H7 (cell line): ENCODE results near the gene BCL10. TPM values are rescaled to one million over a fixed set of nuclear protein-coding genes. Genes with fewer than 3 reads are reported as not detected.

Experiments
- DNase-seq: peaks from one replicate; pipeline ENCODE4 v3.0.0; 2012
- H3K27me3 ChIP-seq: 2 replicates; pipeline ENCODE4 v1.6.0; 2011; ENCODE audit warnings: mild to moderate bottlenecking, low read length; ENCODE audit not compliant: control insufficient read depth, insufficient read depth
- H3K36me3 ChIP-seq: replicated peaks from 2 replicates; pipeline ENCODE4 v1.5.1; 2011; ENCODE audit warnings: low read length; ENCODE audit not compliant: control insufficient read depth, insufficient read depth
- H3K4me3 ChIP-seq: 2 replicates; pipeline ENCODE4 v1.5.1; 2011; ENCODE audit warnings: low read depth, mild to moderate bottlenecking, control low read depth, low read length, moderate library complexity; ENCODE audit not compliant: insufficient read depth
- total RNA-seq: library from RNA; depleted of rRNA; stranded (reverse); fragments of >200 nt; shearing (Covaris generic); gene quantifications from 2 replicates; pipeline ENCODE4 v1.2.3, GENCODE V29; 2014

Gene BCL10
- total RNA-seq, 1 experiment from 2014 or later, result 23.0 TPM

DNA sequence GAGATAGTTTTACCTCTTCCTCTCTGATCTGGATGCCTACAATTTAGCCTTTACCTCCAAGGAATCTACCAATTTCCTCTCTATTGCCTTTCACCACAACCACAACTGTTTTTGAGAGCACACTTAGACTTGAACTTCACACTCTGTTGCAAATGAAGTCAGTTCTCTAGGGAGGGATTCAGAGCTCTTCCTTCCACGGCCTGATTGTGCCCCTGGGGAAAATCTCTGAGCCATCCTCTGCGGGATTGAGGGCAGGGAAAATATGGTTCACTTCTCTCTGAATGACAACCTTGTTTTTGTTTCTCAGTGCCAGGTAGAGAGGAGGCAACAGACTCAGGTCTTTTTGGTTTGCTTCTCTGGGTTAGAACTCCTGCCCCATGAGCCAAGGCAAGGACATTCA, 35.4 kb upstream of the BCL10 start:
- no peak for DNase-seq
- Histone ChIP-seq H3K4me3 (no peak overlapping the region), H3K36me3 (no peaks in the 10 kb centered on the region), H3K27me3 (no peaks in the 10 kb centered on the region)

DNA sequence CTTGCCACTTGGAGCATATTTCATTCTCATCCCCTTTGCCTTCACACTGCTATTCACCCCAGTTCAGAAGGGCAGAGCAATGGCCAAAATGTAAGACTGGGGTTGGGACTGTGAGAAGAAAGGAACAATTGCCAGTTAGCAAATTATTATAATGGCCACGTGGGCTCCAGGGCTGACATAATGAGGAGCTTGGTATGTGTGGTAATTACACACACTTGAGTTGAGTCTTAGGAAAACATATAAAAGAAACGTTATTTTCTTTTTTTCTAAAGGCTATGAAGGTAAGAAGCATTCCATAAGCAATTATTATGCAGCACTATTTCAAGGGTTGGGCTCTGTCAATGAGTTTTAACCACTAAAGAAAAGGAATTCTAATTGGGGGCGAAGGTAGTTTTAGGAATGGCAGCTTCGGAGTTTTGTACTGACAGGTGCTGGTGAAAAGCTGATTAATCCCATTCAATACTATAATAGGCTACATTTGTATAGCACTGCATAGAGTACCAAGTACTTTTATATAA, 32.5 kb upstream of the BCL10 start:
- no peaks in the 10 kb centered on the region for H3K27me3 ChIP-seq
- no peak overlapping the region for H3K4me3 ChIP-seq
- DNase-seq, result no peak
- H3K36me3 ChIP-seq, result no peaks in the 10 kb centered on the region

DNA sequence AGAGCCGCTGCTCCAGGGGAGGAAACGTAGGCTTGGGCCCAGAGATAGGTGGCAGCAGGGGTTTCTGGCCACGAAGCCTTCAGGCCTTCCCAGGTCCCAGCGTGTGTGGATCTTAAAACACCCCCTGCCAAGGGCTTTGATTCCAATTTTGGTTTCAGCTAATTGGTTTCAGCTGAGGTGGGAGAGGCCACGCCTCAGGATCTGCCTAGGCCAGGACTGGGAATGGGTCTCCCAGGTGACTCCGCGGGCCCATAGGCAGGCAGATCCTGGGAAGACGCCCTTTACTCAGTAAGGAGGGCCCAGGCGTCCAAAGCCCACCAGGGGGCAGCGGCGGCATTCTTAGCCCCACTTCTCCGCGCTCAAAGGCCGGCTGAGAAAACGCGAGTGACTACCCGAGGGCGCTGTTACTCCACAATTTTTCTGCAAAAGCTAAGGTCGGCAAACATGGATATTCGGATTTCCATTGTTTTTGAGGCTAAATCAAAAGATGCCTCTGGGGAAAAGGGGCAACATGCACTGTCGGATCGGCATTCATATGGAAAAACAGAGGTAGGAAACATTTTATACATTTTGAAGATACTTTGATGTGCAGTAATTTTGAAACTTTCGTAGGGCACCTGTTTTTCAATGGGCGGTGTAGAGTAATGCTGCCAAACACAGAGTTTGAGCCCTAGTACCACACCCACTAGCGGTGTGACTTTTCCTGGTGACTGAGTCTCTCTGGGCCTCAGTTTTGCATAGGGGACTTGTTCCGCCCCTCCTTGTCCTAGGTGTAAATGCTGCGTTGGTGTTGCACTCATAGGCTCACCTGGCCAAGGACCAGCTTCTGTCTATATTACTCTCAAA, 31.8 kb upstream of the BCL10 start:
- peak; percentile 78 for DNase-seq
- Histone ChIP-seq H3K36me3 (no peaks in the 10 kb centered on the region), H3K27me3 (no peaks in the 10 kb centered on the region), H3K4me3 (no peak overlapping the region)

DNA sequence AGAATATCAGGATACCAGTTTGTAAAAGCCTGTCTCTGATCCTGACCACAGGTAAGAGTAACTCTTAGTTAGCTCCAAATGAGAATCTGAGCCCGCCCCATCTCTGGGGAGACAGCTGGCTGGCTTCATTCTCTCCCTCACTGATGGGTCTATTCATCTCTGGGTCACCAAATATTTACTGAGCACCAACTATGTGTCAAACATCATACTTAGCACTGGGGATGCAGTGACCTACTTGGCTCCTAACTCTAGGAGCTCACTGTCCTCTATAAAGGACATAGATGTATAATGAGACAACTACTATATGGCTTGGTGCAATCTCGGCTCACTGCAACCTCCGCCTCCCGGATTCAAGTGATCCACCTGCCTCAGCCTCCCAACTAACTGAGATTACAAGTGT, 29.8 kb upstream of the BCL10 start:
- H3K4me3 ChIP-seq, result no peak overlapping the region
- DNase-seq, result no peak
- no peaks in the 10 kb centered on the region for H3K27me3 ChIP-seq
- H3K36me3 ChIP-seq, result no peaks in the 10 kb centered on the region

DNA sequence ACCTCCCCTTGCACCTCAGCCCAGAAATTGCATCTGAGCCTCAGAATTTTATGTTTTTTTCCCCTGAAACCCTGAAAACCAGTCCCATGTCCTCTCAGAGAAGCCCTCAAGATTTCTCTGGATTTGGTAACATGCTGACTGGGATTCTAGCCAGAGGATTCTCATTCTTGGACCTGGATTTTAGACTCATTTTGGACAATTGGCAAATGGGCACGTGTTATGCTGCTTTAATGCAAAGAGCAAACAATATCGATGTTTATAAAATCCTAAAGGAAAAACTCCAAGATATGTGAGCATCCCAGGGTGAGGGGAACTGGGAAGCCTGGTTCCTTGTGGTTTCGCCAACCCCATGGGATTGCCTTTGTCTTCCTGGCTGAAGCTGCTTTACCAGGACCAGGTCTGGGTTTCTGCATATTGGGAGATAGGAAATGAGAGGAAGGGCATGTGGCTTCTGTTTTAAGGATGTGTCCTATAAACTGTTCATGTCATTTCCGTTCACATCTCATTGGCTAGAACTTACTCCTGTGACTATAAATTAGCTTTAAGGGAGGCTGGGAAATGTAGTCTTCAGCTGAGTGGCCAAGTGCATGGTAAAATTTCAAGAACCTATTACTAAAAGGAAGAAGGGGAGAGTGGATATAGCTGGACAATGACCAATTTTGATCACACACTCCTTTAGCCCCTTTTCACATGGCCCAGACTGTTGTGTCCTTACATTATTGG, 27.2 kb upstream of the BCL10 start:
- no peak for DNase-seq
- Histone ChIP-seq H3K4me3 (no peak overlapping the region), H3K36me3 (no peaks in the 10 kb centered on the region), H3K27me3 (no peaks in the 10 kb centered on the region)

DNA sequence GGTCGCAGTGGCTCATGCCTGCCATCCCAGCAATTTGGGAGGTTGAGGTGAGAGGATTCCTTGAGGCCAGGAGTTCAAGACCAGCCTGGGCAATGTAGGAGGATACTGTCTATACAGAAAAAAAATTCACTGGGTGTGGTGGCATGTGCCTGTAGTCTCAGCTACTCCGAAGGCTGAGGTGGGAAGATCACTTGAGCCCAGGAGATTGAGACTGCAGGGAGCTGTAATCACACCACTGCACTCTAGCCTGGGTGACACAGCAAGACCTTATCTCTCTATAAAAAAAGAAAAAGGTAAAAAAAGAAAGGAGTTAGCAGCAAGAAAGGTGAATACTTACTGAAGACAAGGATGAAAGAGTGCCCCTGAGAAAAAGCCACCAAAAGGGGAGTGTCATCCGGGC, 23.7 kb upstream of the BCL10 start:
- Histone ChIP-seq H3K4me3 (no peak overlapping the region), H3K36me3 (no peaks in the 10 kb centered on the region), H3K27me3 (no peaks in the 10 kb centered on the region)
- no peak for DNase-seq

DNA sequence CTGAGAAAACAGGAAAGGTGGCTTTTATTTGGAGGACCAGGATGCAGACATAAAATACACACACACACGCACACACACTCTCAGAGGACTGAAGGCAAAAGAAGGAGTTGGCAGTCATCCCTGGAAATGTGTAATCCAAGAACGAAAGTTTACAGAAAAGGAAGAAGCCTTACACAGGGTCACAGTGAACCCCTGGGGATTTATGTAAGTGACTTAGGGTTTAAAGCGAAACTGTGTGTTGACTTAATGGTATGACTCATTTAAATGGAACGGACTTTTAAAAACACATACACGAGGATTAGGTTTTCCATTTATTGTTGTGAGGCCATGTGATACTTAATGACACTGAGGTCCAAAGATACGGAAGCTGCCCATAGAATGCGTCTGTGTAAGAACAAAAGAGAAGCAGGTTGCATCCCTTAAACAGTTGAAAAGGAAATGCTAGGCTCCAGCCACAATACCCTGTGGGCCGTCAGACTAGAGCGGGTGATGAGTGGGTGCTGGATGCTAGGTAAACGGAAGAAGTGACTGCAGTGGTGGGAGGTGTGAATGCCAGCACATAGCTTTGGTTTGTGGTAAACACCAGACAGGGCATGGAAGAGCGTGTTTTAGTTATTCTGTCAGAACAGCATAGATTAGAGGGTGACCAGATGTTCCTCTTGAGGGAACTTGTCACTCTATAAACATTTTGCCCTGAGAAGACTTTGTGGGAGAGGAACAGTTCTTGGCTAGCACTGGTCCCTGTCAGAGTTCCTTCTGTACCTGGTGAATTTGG, 21.6 kb upstream of the BCL10 start:
- no peaks in the 10 kb centered on the region for H3K27me3 ChIP-seq
- no peaks in the 10 kb centered on the region for H3K36me3 ChIP-seq
- no peak overlapping the region for H3K4me3 ChIP-seq
- no peak for DNase-seq

DNA sequence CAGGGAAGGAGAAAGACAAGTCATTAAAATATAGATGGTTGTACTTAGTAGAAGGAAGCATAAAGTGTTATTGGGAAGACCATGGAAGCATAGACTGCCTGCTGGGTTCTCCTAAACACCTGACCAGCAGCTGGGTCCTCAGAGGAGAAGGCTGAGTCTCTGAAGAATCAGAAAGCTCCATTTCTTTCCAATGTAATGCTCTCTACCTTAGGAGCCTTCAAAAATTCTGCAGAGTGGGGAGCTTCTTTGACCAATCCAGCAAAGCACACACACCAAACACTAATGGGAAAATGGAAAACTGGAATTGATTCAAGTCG, 21.1 kb upstream of the BCL10 start:
- Histone ChIP-seq H3K4me3 (no peak overlapping the region), H3K36me3 (no peaks in the 10 kb centered on the region), H3K27me3 (no peaks in the 10 kb centered on the region)
- DNase-seq, result no peak

DNA sequence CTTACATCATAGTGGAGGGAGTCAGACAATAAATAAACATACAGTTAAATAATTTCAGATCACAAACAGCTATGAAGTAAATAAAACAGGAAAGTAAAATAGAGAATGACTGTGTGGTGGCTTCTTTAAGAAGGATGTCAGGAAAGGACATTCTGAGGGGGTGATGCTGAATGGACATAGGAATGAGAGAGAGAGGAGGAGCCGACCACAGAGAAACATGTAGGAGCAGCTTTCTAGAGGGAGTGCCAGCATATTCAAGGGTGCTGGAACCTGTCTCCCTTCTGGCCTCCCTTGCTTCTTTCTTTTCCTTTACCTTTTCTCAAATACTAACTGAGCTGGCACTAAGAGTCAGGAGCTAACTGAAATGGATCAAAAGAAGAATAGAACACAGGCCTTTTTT, 20.5 kb upstream of the BCL10 start:
- H3K36me3 ChIP-seq, result no peaks in the 10 kb centered on the region
- no peaks in the 10 kb centered on the region for H3K27me3 ChIP-seq
- no peak for DNase-seq
- H3K4me3 ChIP-seq, result no peak overlapping the region

DNA sequence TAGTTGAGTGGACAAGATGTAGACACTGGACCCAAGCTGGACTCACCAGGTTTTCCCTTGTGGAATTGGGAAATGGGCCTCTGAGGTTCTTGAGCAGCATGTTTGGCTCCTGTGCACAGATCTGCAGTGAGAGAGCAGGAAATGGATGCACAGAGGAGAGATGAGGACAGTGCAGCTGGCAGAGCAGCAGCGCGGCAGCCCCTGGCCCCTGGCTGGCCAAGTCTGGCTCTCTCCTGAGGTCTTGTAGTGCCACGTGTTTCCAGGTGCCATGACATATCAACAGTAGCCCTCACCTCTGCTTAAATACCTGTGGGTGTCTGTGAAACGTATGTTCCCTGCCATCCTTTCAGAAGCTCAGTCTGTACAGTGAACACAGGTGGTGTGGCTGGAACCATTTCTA, 19.2 kb upstream of the BCL10 start:
- Histone ChIP-seq H3K4me3 (no peak overlapping the region), H3K27me3 (no peaks in the 10 kb centered on the region), H3K36me3 (no peaks in the 10 kb centered on the region)
- DNase-seq, result no peak

DNA sequence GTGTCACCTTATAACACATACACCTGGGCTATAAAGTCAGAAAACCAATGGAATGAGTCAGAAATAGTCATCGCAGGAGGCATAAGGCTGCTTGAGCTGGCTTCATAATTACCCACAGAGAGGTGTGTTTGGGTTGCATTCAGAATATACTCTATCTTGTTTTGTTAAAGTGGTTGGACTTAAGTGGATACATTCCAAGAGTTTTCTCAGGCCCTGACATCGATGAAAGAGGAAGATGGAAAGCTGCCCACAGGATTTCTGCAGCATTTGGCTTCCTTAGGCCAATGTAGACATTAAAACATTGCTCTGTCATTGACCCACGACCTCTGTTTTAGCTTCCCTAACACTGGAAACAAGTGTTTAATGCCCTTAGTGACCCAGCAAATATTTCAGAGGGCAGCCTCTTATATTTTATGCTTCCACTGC, 18.6 kb upstream of the BCL10 start:
- H3K36me3 ChIP-seq, result no peaks in the 10 kb centered on the region
- H3K4me3 ChIP-seq, result no peak overlapping the region
- H3K27me3 ChIP-seq, result no peaks in the 10 kb centered on the region
- no peak for DNase-seq

DNA sequence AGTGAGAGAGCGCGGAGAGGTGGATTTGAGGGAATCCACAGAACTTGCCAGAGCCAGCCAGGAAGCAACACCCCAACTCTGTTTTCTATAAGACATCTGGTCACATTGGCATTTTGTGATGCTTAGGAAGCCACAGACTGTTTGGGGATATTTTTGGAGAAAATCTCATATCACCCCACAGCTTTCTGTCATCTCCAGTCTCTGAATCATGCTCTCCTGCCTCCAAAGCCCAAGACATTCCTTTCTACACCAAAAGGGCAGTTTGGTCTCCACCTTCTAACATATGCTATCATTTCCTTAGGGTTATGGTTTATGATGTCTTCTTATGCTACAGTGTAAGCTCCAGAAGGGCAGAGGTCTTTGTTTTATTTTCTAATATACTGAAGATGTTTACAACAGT, 14.4 kb upstream of the BCL10 start:
- Histone ChIP-seq H3K4me3 (no peak overlapping the region), H3K36me3 (no peaks in the 10 kb centered on the region), H3K27me3 (no peaks in the 10 kb centered on the region)
- DNase-seq, result no peak

DNA sequence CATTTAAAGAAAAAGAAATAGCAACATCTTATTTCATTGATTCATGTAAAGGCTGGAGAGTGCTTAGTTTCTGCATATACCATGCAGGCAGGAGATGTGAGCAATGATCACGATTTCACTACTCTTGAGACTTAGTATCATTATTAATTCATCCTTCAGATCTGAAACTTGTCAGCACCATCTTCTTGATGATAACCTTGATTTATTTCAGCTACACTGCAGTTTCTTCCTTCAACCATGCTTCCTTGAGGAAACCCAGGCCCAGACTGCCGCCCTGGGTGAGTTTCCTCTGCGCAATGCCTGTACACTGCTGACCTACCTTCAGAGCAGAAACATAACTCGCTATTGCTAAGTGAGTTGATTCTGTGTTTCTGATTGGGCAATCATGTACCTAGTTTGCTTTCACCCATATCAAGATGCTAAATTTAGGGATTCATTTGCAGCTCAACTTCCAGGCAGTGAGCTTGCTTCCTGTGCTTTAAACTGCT, 13.5 kb upstream of the BCL10 start:
- H3K4me3 ChIP-seq, result no peak overlapping the region

DNA sequence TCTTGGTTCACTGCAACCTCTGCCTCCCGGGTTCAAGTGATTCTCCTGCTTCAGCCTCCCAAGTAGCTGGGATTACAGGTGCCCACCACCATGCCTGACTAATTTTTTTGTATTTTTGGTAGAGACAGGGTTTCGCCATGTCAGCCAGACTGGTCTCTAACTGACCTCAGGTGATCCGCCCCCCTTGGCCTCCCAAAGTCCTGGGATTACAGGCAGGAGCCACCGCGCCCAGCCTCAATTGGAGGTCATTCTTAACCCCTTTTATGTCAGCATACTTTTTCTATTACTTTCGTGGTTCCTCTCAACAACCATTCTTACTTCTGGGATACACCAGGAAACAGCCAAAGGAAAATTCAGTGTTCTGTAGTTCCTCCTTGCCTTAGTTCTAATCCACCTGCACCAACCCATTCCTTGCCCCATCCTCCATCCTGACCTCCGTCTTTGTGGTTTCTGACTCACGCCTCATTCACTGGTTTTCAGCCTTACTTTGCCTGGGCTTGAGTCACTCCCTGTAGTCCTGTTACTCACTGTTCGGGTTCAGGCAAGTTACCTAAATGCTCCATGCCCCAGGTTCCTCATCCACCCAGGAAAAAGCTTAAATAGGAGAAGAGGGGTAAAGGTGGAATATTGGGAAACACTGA, 12.9 kb upstream of the BCL10 start:
- Histone ChIP-seq H3K4me3 (no peak overlapping the region), H3K36me3 (no peaks in the 10 kb centered on the region), H3K27me3 (no peaks in the 10 kb centered on the region)
- DNase-seq, result no peak

More for the DNA sequence above, 13.5 kb upstream of the BCL10 start:
- H3K27me3 ChIP-seq, result no peaks in the 10 kb centered on the region
- H3K36me3 ChIP-seq, result no peaks in the 10 kb centered on the region
- DNase-seq, result no peak
